Measurements from ENCODE around the gene MCOLN1. TPM values are rescaled to one million over a fixed set of nuclear protein-coding genes. Genes with fewer than 3 reads are reported as not detected.
A peak's percentile ranks its signal among the peaks of the same experiment; 100 is the strongest.

The MCOLN1 gene
- total and polyA plus RNA-seq, 9 donors = 6.1 to 20.4 (median 13.6) TPM

GRCh38 chr19:7504684-7505083 lies 17.7 kb upstream of the MCOLN1 start:
- Histone ChIP-seq H3K27me3 (no peaks in the 10 kb centered on the region), H3K36me3 (no peaks in the 10 kb centered on the region), H3K9me3 (no peaks in the 10 kb centered on the region), H3K4me1 (ENCODE audit: insufficient read depth) (peaks cover 6% of the 10 kb centered on the region), H3K4me3 (no peak overlapping the region), H3K27ac (no peak overlapping the region)
- intact Hi-C loops (cut with DNase I) = no loop called here
- DNase-seq = no peak
- 86 to 91% (median 89%) methylated on average over 6 of the region's 6 CpGs for WGBS, 3 donors
- no peak for TF ChIP-seq POLR2A (IDR thresholded peaks at IDR 0.05)
- no peak for TF ChIP-seq EP300 (IDR thresholded peaks at IDR 0.05)
- TF ChIP-seq, protein P1, sequence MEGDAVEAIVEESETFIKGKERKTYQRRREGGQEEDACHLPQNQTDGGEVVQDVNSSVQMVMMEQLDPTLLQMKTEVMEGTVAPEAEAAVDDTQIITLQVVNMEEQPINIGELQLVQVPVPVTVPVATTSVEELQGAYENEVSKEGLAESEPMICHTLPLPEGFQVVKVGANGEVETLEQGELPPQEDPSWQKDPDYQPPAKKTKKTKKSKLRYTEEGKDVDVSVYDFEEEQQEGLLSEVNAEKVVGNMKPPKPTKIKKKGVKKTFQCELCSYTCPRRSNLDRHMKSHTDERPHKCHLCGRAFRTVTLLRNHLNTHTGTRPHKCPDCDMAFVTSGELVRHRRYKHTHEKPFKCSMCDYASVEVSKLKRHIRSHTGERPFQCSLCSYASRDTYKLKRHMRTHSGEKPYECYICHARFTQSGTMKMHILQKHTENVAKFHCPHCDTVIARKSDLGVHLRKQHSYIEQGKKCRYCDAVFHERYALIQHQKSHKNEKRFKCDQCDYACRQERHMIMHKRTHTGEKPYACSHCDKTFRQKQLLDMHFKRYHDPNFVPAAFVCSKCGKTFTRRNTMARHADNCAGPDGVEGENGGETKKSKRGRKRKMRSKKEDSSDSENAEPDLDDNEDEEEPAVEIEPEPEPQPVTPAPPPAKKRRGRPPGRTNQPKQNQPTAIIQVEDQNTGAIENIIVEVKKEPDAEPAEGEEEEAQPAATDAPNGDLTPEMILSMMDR (IDR thresholded peaks at IDR 0.05) = no peak

GRCh38 chr19:7505288-7505681 lies 17.1 kb upstream of the MCOLN1 start:
- Histone ChIP-seq H3K4me3 (no peak overlapping the region), H3K9me3 (no peaks in the 10 kb centered on the region), H3K27ac (no peak overlapping the region), H3K4me1 (ENCODE audit: insufficient read depth) (peaks cover 6% of the 10 kb centered on the region), H3K27me3 (no peaks in the 10 kb centered on the region), H3K36me3 (no peaks in the 10 kb centered on the region)
- intact Hi-C loops (cut with DNase I) = no loop called here
- no peak for DNase-seq
- WGBS, 3 donors = 62 to 67% (median 62%) methylated on average over 19 of the region's 19 CpGs
- TF ChIP-seq, protein P1 (IDR thresholded peaks at IDR 0.05) = no peak
- TF ChIP-seq POLR2A (IDR thresholded peaks at IDR 0.05) = no peak
- TF ChIP-seq EP300 (IDR thresholded peaks at IDR 0.05) = no peak

DNA sequence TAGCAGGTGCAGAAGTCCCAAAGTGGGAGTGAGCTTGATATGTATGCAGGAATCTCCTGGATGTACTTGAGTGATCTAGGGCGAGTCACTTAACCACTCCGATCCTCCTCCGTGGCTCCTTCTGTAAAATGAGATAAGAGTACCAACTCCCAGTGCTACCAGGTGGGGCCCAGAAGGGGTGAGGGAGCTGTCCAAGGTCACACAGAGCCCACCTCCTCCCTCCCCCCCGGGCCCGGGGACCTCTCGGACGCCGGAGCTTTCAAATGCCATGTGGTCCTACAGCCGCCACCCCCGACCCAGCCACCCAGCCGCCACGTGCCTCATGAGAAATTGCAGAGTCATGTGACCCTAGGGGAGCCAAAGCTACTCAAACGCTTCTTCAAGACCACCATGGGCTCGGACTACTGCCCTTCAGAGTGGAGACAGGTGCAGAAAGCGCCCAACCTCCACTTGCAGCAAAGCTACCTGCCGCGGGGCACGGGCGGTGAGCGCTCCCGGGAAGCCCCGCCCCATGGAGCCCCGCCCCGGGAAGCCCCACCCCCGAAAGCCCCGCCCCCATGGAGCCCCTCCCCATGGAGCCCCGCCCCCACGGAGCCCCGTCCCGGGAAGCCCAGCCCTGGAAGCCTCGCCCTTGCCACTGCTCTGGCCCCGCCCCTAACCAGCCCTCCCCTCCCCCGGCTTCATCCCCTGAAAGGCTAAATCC lies 16.6 kb upstream of the MCOLN1 start:
- peak in 3 of 5 donors; percentile 20 to 59 (median 55) for DNase-seq
- Histone ChIP-seq H3K27me3 (no peaks in the 10 kb centered on the region), H3K27ac (no peak overlapping the region), H3K4me1 (ENCODE audit: insufficient read depth) (peaks cover 6% of the 10 kb centered on the region), H3K36me3 (no peaks in the 10 kb centered on the region), H3K4me3 (no peak overlapping the region), H3K9me3 (no peaks in the 10 kb centered on the region)
- TF ChIP-seq, protein P1 (IDR thresholded peaks at IDR 0.05) = no peak
- TF ChIP-seq POLR2A (IDR thresholded peaks at IDR 0.05) (no peak), EP300 (IDR thresholded peaks at IDR 0.05) (no peak)
- intact Hi-C loops (cut with DNase I) = no loop called here
- 3 to 5% (median 3%) methylated on average over 23 to 33 of the region's 33 CpGs for WGBS, 3 donors

DNA sequence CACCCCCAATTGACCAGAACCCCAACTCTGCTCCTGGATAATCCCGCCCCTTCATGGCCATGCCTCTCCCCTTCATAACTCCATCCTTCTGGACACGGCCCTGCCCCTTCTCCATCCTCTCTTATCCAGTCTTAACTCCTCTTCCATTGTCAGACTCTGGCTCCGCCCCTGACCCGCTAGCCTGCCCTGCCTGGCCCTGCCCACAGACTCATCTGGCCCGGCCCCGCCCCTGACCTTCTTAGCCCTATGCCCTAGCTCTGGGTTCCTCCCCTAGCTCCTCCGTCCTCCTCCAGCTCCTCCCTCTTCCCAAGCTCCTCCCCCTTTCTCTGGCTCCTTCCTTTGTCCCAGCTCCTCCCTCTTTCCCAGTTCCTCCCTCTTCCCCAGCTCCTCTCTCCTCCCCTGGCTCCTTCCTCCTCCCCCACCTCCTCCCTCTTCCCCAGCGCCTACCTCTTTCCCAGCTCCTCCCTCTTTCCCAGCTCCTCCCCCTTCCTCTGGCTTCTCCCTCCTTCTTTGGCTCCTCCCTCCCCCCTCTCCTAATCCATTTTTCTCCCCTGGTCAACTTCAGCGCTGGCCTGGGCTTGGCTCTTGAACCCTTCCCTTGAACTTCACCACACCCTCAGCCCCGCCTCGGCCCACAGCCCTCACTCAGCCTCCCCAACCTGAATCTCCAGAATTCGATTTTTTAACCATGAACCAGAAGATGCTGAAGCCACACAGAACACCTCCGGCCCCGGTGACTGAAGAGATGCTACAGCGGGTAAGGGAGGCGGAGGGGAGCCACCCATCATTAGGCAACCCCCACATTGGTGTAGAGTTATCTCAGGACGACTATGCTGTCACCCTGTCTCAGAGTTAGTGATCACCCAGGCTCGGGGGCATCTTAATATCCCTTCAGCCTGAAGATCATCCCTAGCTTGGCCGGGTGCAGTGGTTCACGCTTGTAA lies 15.8 kb upstream of the MCOLN1 start:
- peak in 4 of 5 donors; percentile 59 to 86 (median 69) for DNase-seq
- Histone ChIP-seq H3K36me3 (no peaks in the 10 kb centered on the region), H3K4me1 (ENCODE audit: insufficient read depth) (peaks cover 4% of the 10 kb centered on the region), H3K9me3 (no peaks in the 10 kb centered on the region), H3K27ac (no peak overlapping the region), H3K27me3 (no peaks in the 10 kb centered on the region), H3K4me3 (no peak overlapping the region)
- WGBS, 3 donors = 45 to 50% (median 48%) methylated on average over 20 of the region's 20 CpGs
- TF ChIP-seq EP300 (IDR thresholded peaks at IDR 0.05) (no peak), POLR2A (IDR thresholded peaks at IDR 0.05) (no peak)
- TF ChIP-seq, protein P1 (IDR thresholded peaks at IDR 0.05) = no peak
- intact Hi-C loops (cut with DNase I) = no loop called here

All from ovary (tissue), 9 donors.